Measurements from ENCODE around the gene CAMTA1. TPM values are rescaled to one million over a fixed set of nuclear protein-coding genes. Genes with fewer than 3 reads are reported as not detected.

CAMTA1 gene
- total and polyA plus RNA-seq, 8 donors, result 13.0 to 54.2 (median 23.6) TPM

DNA sequence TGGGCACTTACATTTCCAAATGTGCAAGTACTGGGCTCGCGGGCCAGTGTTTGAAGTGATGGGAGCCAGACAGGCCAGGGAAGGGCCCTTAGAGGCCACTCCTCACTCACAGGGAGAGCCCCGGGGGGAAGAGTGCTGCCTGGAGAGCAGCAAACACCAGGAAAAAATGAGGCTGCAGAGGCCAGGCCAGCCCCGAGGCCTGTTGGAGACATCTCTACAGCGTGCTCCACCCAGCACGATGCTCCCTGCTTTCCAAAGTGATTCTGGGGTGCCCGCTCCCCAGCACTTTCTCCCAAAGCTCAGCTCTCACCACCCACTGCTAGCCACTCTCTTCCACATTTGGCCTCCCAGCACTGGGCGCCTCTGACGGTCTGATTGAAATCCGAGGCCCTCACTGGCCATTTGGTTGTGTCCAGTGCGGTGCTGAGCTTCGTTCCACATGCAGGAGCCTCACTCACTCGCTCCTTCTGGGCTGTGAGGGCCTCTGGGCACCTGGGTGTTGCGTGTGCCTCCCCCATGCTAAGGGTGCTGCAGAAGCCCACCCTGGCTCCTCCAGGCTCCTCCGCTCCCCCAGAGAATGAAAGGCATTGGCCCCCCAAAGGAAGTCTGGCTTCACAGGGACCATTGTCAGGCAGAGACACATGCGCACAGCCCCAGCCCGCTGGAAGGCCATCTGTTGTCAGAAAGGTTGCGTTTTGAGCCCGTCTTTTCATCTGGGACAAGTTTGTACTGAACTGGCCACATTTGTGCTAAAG is 600.4 kb downstream of the CAMTA1 start:
- ATAC-seq (no peak), FAIRE-seq (no peak), DNase-seq (peak in 1 of 6 donors; percentile 7)
- 82 to 90% methylated on average over 19 of the region's 19 CpGs for WGBS, 2 donors
- Histone ChIP-seq H3K4me3 (no peak overlapping the region), H3K36me3 (no peaks in the 10 kb centered on the region), H3K9me3 (no peaks in the 10 kb centered on the region), H3K27ac (no peak overlapping the region), H3K27me3 (no peaks in the 10 kb centered on the region), H3K4me1 (no peaks in the 10 kb centered on the region)
- intact Hi-C loops (cut with DNase I), result no loop called here
- TF ChIP-seq, protein P1, sequence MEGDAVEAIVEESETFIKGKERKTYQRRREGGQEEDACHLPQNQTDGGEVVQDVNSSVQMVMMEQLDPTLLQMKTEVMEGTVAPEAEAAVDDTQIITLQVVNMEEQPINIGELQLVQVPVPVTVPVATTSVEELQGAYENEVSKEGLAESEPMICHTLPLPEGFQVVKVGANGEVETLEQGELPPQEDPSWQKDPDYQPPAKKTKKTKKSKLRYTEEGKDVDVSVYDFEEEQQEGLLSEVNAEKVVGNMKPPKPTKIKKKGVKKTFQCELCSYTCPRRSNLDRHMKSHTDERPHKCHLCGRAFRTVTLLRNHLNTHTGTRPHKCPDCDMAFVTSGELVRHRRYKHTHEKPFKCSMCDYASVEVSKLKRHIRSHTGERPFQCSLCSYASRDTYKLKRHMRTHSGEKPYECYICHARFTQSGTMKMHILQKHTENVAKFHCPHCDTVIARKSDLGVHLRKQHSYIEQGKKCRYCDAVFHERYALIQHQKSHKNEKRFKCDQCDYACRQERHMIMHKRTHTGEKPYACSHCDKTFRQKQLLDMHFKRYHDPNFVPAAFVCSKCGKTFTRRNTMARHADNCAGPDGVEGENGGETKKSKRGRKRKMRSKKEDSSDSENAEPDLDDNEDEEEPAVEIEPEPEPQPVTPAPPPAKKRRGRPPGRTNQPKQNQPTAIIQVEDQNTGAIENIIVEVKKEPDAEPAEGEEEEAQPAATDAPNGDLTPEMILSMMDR (IDR thresholded peaks at IDR 0.05), result no peak

DNA sequence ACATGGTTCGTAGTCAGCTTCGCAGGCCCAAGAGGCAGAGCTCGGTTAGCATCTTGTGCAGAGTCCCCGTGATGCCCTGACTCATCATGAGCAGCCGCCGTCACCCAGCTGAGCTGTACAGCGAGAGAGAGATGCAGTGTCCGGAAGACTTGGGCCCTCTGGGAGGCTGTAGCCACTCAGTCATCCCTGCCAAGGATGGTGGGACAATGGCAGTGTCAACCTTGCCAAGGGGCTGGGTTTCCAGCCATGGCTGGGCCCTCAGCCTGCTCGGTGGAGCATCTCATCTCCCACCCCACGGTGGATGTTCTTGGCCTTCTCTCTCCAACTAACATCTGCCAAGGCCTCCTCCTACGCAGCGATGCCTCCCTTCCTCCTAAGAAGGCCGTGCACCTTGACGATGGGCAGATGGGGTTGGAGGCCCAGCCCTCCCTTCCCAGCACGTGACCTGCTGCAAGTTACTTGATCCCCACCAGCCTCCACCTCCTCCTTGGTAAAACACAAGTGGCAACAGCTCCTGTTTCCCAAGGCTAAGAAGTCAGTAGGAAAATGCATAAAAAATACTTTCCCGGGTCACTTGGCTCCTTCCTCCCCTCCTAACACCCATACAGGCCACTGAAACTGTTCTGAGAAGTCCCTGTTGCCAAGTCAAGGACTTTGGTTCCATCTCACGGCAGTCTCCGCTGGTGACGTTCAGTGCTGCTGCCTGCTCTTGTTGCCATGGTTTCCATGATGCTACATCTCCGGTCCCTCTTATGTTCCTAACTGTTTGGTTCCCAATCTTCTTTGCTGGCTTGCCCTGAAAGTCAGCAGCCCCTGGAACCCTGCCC is 601.2 kb downstream of the CAMTA1 start:
- Histone ChIP-seq H3K4me1 (no peaks in the 10 kb centered on the region), H3K36me3 (no peaks in the 10 kb centered on the region), H3K9me3 (no peaks in the 10 kb centered on the region), H3K4me3 (no peak overlapping the region), H3K27me3 (no peaks in the 10 kb centered on the region), H3K27ac (no peak overlapping the region)
- no peak for DNase-seq
- intact Hi-C loops (cut with DNase I), result no loop called here
- no peak for ATAC-seq
- FAIRE-seq, result no peak
- WGBS, 2 donors, result 92 to 93% methylated on average over 20 of the region's 20 CpGs
- TF ChIP-seq, protein P1 (IDR thresholded peaks at IDR 0.05), result no peak

DNA sequence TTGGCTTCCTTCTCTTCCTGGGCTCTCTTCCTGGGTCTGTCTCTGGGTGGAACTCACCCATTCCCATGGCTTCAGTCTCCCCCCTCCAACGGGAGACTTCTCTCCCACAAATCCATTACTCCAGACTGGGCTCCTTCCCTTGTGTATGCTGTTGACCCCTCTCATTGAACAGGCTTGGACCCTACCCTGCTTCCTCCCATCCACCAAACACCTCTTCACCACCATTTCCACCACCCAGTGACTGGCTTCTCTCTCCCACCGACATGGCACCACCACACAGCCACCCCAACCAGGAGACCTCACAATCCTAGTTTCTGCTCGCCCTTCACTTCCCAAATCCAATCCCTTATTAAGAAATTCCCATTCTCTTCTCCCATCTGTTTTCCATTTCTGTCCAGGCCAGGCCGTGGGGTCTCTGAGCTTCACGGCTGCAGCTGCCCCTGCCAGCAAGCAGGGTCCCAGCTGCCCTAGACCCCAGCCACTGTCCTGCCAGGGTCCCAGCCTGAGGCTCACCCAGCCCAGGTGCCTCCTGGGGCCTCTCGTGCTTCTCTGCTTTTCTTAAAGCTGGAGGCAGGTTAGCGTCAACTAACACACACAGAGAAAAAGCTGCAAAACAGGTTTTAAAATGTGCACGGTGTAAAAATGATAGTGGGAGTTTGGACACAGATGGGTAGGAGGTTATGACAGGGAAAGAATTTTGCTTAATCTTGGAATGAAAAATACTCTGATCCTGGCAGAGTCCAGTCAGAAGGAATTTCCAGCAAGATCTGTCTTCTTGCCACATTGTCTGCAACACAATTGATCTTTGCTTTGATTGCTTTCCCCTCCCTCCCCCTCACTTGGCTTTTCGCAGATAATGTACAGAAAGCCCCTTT is 602.0 kb downstream of the CAMTA1 start:
- TF ChIP-seq, protein P1 (IDR thresholded peaks at IDR 0.05), result no peak
- Histone ChIP-seq H3K4me1 (no peaks in the 10 kb centered on the region), H3K27ac (no peak overlapping the region), H3K4me3 (no peak overlapping the region), H3K36me3 (no peaks in the 10 kb centered on the region), H3K27me3 (no peaks in the 10 kb centered on the region), H3K9me3 (no peaks in the 10 kb centered on the region)
- ATAC-seq (peak in 2 of 4 donors; percentile 53 to 55), DNase-seq (peak in 1 of 6 donors; percentile 5), FAIRE-seq (no peak)
- intact Hi-C loops (cut with DNase I), result no loop called here
- WGBS, 2 donors, result 54 to 57% methylated on average over 9 of the region's 9 CpGs

DNA sequence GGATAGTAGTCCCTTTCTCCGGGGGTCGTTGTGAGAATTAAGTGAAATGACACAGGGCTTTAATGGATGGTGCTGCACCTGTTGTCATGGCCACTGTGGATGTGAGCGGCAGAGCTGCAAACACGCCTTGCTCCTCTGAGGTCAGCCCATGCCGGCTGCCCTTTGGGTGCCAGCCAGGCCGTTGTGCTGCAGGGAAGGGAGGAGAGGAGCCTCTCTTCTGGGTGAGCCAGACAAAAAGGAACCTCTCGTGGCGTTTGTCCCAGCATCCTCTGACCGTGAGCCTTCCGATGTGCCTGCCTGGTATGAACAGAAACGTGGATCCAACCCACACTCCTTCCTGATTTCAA is 602.9 kb downstream of the CAMTA1 start:
- ATAC-seq, result peak in 3 of 4 donors; percentile 39 to 57 (median 43)
- Histone ChIP-seq H3K27me3 (no peaks in the 10 kb centered on the region), H3K27ac (no peak overlapping the region), H3K9me3 (no peaks in the 10 kb centered on the region), H3K36me3 (no peaks in the 10 kb centered on the region), H3K4me3 (no peak overlapping the region), H3K4me1 (no peaks in the 10 kb centered on the region)
- DNase-seq, result peak in 2 of 6 donors; percentile 4 to 7
- intact Hi-C loops (cut with DNase I), result no loop called here
- no peak for FAIRE-seq
- WGBS, 2 donors, result 52 to 63% methylated on average over 11 of the region's 11 CpGs
- TF ChIP-seq, protein P1 (IDR thresholded peaks at IDR 0.05), result no peak
